ENCODE measurements around the gene RHOBTB3. TPM values are rescaled to one million over a fixed set of nuclear protein-coding genes. Genes with fewer than 3 reads are reported as not detected.

The RHOBTB3 gene
- total and polyA plus RNA-seq, 8 donors: 13.7 to 730 (median 89.3) TPM

DNA sequence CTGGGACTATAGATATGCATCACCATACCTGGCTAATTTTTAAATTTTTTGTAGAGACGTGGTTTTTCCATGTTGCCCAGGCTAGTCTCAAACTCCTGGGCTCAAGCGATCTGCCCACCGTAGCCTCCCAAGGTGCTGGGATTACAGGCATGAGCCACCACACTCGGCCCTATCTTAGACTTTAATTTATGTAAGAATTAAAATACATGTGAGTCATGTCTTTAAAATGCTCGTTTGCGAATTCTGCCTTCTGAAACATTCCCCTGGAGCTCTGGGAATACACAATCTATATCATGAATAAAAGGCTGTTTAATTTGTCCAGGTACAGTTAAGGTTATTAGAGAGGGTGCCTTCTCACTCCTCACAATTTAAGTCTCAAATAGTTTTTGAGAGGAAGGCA is 32.8 kb downstream of the RHOBTB3 start:
- H3K9me3 ChIP-seq: no peaks in the 10 kb centered on the region
- peaks cover 16 to 33% (median 27%) of the 10 kb centered on the region in 4 donors for H3K4me1 ChIP-seq
- H3K27ac ChIP-seq: no peak overlapping the region
- 86 to 94% (median 88%) methylated on average over 6 of the region's 6 CpGs for WGBS, 5 donors
- no peak overlapping the region for H3K4me3 ChIP-seq
- intact Hi-C loops (cut with DNase I; ENCODE audit: low total_unique reads): no loop called here
- no peak for DNase-seq
- no peaks in the 10 kb centered on the region for H3K27me3 ChIP-seq
- peaks cover 1 to 38% (median 24%) of the 10 kb centered on the region in 4 donors for H3K36me3 ChIP-seq
- TF ChIP-seq EP300 (IDR thresholded peaks at IDR 0.05) (no peak), POLR2A (IDR thresholded peaks at IDR 0.05) (no peak), POLR2AphosphoS5 (IDR thresholded peaks at IDR 0.05) (no peak)
- TF ChIP-seq, protein P1, sequence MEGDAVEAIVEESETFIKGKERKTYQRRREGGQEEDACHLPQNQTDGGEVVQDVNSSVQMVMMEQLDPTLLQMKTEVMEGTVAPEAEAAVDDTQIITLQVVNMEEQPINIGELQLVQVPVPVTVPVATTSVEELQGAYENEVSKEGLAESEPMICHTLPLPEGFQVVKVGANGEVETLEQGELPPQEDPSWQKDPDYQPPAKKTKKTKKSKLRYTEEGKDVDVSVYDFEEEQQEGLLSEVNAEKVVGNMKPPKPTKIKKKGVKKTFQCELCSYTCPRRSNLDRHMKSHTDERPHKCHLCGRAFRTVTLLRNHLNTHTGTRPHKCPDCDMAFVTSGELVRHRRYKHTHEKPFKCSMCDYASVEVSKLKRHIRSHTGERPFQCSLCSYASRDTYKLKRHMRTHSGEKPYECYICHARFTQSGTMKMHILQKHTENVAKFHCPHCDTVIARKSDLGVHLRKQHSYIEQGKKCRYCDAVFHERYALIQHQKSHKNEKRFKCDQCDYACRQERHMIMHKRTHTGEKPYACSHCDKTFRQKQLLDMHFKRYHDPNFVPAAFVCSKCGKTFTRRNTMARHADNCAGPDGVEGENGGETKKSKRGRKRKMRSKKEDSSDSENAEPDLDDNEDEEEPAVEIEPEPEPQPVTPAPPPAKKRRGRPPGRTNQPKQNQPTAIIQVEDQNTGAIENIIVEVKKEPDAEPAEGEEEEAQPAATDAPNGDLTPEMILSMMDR (IDR thresholded peaks at IDR 0.05): no peak

DNA sequence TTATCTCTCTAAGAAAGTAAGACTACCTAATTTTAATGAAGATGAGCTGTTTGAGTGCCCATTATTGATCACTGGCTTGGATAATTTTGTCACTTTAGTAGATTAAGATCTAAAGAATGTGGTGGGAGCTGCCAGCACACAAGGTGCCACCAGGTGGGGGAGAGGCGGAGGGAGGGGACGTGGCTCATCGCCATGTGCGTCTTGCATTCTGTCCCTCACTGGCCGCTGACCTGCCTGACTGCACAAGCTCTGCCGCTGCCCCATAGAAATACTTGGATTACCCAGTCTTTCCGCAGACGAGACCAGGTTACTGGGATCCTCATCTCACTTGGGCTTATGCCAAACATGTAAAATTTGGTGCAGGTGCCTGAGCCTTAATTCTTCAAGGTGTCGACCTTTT is 37.6 kb downstream of the RHOBTB3 start:
- TF ChIP-seq, protein P1 (IDR thresholded peaks at IDR 0.05): no peak
- TF ChIP-seq EP300 (IDR thresholded peaks at IDR 0.05): no peak
- no peak for TF ChIP-seq POLR2A (IDR thresholded peaks at IDR 0.05)
- TF ChIP-seq POLR2AphosphoS5 (IDR thresholded peaks at IDR 0.05): no peak
- WGBS, 5 donors: 93 to 99% (median 97%) methylated on average over 9 of the region's 9 CpGs
- Histone ChIP-seq H3K4me3 (no peak overlapping the region), H3K9me3 (no peaks in the 10 kb centered on the region), H3K27me3 (no peaks in the 10 kb centered on the region), H3K27ac (no peak overlapping the region), H3K36me3 (peaks cover 7 to 46% (median 34%) of the 10 kb centered on the region in 4 donors), H3K4me1 (peaks cover 0 to 21% (median 7%) of the 10 kb centered on the region in 4 donors)
- intact Hi-C loops (cut with DNase I; ENCODE audit: low total_unique reads): no loop called here
- no peak for DNase-seq

DNA sequence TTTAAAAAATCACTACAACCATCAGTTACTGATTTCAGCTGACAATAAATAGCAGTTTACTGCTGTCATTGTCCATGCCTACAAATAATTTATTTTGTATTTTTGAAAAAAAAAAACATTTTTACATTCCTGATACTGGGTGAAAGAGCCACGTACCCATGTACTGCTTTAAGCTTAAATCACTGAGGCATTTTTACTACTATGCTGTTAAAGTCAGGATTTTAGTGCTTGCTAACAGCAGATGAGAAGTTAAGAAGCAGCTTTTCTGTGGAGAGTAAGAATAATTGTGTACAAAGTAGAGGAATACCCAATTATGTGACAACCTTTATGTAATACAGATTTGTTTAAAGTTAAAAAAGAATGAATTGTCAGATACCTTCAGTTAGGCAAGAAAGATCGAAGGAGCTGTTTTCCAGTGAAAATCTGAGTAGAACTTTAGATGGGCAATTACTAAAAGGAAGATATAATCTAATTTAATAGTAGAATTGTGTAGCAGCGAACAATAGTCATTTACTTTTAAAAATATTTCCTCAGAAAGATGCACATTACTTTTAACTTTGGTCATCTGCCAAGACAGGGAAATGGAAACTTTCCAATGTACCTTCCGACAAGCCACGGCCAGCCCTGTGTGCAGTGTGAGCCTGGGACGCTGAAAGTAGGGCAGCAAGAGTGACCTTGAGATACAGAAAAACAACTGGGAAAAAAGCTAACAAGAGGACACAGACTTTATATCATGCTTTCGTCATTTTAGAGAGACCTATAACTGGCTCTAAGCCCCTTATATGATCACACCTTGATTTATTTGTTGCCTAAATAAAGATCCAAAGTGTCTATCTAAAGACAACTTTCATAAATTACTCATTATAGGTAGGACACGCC is 39.9 kb downstream of the RHOBTB3 start:
- Histone ChIP-seq H3K4me1 (peaks cover 0 to 27% (median 8%) of the 10 kb centered on the region in 4 donors), H3K27me3 (no peaks in the 10 kb centered on the region), H3K36me3 (peaks cover 7 to 35% (median 21%) of the 10 kb centered on the region in 4 donors), H3K9me3 (no peaks in the 10 kb centered on the region), H3K4me3 (no peak overlapping the region), H3K27ac (peak overlapping the region in 4 of 5 donors; percentile 40 to 71 (median 51))
- intact Hi-C loops (cut with DNase I; ENCODE audit: low total_unique reads): no loop called here
- 34 to 49% (median 39%) methylated on average over 8 of the region's 8 CpGs for WGBS, 5 donors
- peak in 2 of 3 donors; percentile 15 to 72 for TF ChIP-seq POLR2AphosphoS5 (IDR thresholded peaks at IDR 0.05)
- TF ChIP-seq, protein P1 (IDR thresholded peaks at IDR 0.05): no peak
- peak; percentile 68 to 71 for DNase-seq

DNA sequence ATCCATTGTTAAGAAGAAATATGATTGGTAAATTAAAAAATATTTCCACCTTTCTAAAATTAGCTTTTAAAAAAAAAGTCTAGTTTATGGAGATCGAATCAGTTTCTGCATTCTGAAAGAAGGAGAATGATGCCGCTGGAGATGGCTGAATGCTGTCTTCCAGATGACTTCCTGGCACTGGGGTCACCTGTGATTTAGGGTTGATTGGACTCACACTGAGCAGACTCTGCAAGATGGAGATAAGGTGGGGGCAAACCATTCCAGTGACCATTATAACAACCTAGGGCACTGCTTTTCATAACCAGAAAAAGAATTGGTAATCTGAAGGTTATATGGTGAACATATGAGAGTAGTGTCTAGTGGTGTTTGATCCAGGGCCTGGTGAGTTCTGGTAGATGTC is 40.8 kb downstream of the RHOBTB3 start:
- Histone ChIP-seq H3K27me3 (no peaks in the 10 kb centered on the region), H3K9me3 (no peaks in the 10 kb centered on the region), H3K4me3 (no peak overlapping the region), H3K27ac (peak overlapping the region in 4 of 5 donors; percentile 40 to 71 (median 51)), H3K4me1 (peaks cover 0 to 27% (median 8%) of the 10 kb centered on the region in 4 donors), H3K36me3 (peaks cover 7 to 30% (median 18%) of the 10 kb centered on the region in 4 donors)
- 88 to 94% (median 93%) methylated on average over 2 of the region's 2 CpGs for WGBS, 5 donors
- intact Hi-C loops (cut with DNase I; ENCODE audit: low total_unique reads): no loop called here
- TF ChIP-seq EP300 (IDR thresholded peaks at IDR 0.05): no peak
- TF ChIP-seq, protein P1 (IDR thresholded peaks at IDR 0.05): no peak
- no peak for TF ChIP-seq POLR2A (IDR thresholded peaks at IDR 0.05)
- TF ChIP-seq POLR2AphosphoS5 (IDR thresholded peaks at IDR 0.05): no peak
- DNase-seq: no peak

All from stomach (tissue), 9 donors.